Gastroesophageal sphincter (tissue), 4 donors: ENCODE data around the gene SLC38A3. TPM values are rescaled to one million over a fixed set of nuclear protein-coding genes. Genes with fewer than 3 reads are reported as not detected.

Experiments
- ATAC-seq: fragments of 150-250 bp; one replicate; pipeline ENCODE4 v1.9.1; 2016; ENCODE audit warnings: mild to moderate bottlenecking, moderate library complexity
- H3K27ac ChIP-seq, 4 donors: fragments of 200-600 bp; sonication (generic) in 3 of 4; 1 replicate in 3 of 4; 2 replicates in 1 of 4; pipeline ENCODE4 v1.5.1; 2016 to 2019
- H3K27me3 ChIP-seq: fragments of 200-600 bp; sonication (generic); one replicate; pipeline ENCODE4 v1.5.1; 2019
- H3K36me3 ChIP-seq, 2 donors: fragments of 200-600 bp; sonication (generic); one replicate each; pipeline ENCODE4 v1.5.1; 2019; ENCODE audit warnings: control low read depth in 1 of 2
- H3K4me1 ChIP-seq, 3 donors: fragments of 200-600 bp; sonication (generic); 1 replicate in 2 of 3; 2 replicates in 1 of 3; pipeline ENCODE4 v1.5.1; 2016 to 2019; ENCODE audit warnings: control low read depth in 2 of 3
- H3K4me3 ChIP-seq, 2 donors: fragments of 200-600 bp; sonication (generic); one replicate each; pipeline ENCODE4 v1.5.1; 2019; ENCODE audit warnings: mild to moderate bottlenecking in 1 of 2, moderate library complexity in 1 of 2
- H3K9me3 ChIP-seq, 3 donors: fragments of 200-600 bp; sonication (generic); one replicate each; pipeline ENCODE4 v1.5.1; 2017 to 2019; ENCODE audit warnings: control low read depth in 2 of 3
- EP300 ChIP-seq: sonication (generic); formaldehyde crosslinking; IDR thresholded peaks from one replicate; pipeline ENCODE4 v1.6.1; 2017; ENCODE audit warnings: antibody characterized with exemption, mild to moderate bottlenecking
- POLR2A ChIP-seq, 2 donors: fragments of 450-650 bp; IDR thresholded peaks; one replicate each; pipeline ENCODE4 v1.6.1; 2017; ENCODE audit warnings: antibody characterized with exemption in 2 of 2, mild to moderate bottlenecking in 2 of 2, moderate library complexity in 1 of 2
- POLR2AphosphoS5 ChIP-seq: sonication (generic); formaldehyde crosslinking; IDR thresholded peaks from one replicate; pipeline ENCODE4 v1.6.1; 2017; ENCODE audit warnings: antibody characterized with exemption
- WGBS, 2 donors: methylation state at CpG; one replicate each; pipeline ENCODE4 v1.1.5; 2018; ENCODE audit warnings: low coverage in 1 of 2; 5-methylcytosine and 5-hydroxymethylcytosine counted together
- total RNA-seq, 4 donors: library from RNA; depleted of rRNA; stranded (reverse); fragments of >200 nt; gene quantifications; one replicate each; pipeline ENCODE4 v1.1.0, GENCODE V29; 2016
- TF ChIP-seq, protein P1 (sequence below), 4 experiments: fragments of 200-600 bp in 2 of 4; fragments of 450-650 bp in 2 of 4; sonication (generic) in 1 of 4; IDR thresholded peaks; one replicate each; pipeline ENCODE4 v1.5.1; 2017 to 2019; ENCODE audit warnings: antibody characterized with exemption in 4 of 4, mild to moderate bottlenecking in 2 of 4, moderate library complexity in 2 of 4

Gene SLC38A3
- total RNA-seq, 4 donors from 2014 or later = 0.35 TPM; not detected in 2

DNA sequence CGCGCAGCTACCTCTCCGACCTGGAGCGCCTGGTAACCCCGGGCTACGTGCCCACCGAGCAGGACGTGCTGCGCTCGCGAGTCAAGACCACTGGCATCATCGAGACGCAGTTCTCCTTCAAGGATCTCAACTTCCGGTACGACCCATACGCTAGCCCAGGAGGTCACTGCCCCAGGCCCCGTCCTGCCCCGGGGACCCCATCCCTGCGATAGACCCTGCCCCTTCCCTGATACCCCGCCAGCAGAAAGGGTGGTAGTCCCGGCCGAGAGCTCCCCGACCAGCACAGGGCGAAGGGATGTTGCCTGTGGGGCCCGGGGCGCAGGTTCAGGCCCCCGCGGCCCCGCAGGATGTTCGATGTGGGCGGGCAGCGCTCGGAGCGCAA, 11.3 kb upstream of the SLC38A3 start:
- H3K9me3 ChIP-seq = no peaks in the 10 kb centered on the region
- H3K4me1 ChIP-seq = peaks cover 0 to 33% (median 15%) of the 10 kb centered on the region in 3 donors
- TF ChIP-seq POLR2AphosphoS5 = no peak
- TF ChIP-seq EP300 = no peak
- TF ChIP-seq POLR2A (IDR thresholded peaks at IDR 0.05) = no peak
- TF ChIP-seq, protein P1, sequence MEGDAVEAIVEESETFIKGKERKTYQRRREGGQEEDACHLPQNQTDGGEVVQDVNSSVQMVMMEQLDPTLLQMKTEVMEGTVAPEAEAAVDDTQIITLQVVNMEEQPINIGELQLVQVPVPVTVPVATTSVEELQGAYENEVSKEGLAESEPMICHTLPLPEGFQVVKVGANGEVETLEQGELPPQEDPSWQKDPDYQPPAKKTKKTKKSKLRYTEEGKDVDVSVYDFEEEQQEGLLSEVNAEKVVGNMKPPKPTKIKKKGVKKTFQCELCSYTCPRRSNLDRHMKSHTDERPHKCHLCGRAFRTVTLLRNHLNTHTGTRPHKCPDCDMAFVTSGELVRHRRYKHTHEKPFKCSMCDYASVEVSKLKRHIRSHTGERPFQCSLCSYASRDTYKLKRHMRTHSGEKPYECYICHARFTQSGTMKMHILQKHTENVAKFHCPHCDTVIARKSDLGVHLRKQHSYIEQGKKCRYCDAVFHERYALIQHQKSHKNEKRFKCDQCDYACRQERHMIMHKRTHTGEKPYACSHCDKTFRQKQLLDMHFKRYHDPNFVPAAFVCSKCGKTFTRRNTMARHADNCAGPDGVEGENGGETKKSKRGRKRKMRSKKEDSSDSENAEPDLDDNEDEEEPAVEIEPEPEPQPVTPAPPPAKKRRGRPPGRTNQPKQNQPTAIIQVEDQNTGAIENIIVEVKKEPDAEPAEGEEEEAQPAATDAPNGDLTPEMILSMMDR (IDR thresholded peaks at IDR 0.05) = no peak
- ATAC-seq = no peak
- H3K27ac ChIP-seq = no peak overlapping the region
- peaks cover 65% of the 10 kb centered on the region for H3K27me3 ChIP-seq
- H3K4me3 ChIP-seq = no peak overlapping the region
- no peaks in the 10 kb centered on the region for H3K36me3 ChIP-seq
- WGBS, 2 donors = no CpG with 5 or more reads among the region's 34 CpGs

- ATAC-seq = peak; percentile 76
- no peak overlapping the region for H3K27ac ChIP-seq
Measured at GRCh38 chr3:50194128-50194902, 10.8 kb upstream of the SLC38A3 start.

GRCh38 chr3:50194903-50195500, 10.1 kb upstream of the SLC38A3 start:
- WGBS, 2 donors = 40% methylated on average over 1 of the region's 14 CpGs; no CpG with 5 or more reads in 1 of the 2 donors
- no peak overlapping the region for H3K27ac ChIP-seq

More at GRCh38 chr3:50194128-50194902, 10.8 kb upstream of the SLC38A3 start:
- Histone ChIP-seq H3K36me3 (no peaks in the 10 kb centered on the region), H3K9me3 (no peaks in the 10 kb centered on the region), H3K27me3 (peaks cover 69% of the 10 kb centered on the region), H3K4me1 (peaks cover 0 to 28% (median 15%) of the 10 kb centered on the region in 3 donors), H3K4me3 (peak overlapping the region in 1 of 2 donors; percentile 16)
- TF ChIP-seq POLR2AphosphoS5 (no peak), POLR2A (IDR thresholded peaks at IDR 0.05) (no peak)
- TF ChIP-seq, protein P1 (IDR thresholded peaks at IDR 0.05) = peak in 3 of 4 experiments; percentile 86 to 94 (median 90)
- 23% methylated on average over 8 of the region's 70 CpGs; no CpG with 5 or more reads in 1 of the 2 donors for WGBS, 2 donors

GRCh38 chr3:50195501-50196252, 9.4 kb upstream of the SLC38A3 start:
- no CpG with 5 or more reads among the region's 4 CpGs for WGBS, 2 donors
- Histone ChIP-seq H3K4me3 (no peak overlapping the region), H3K4me1 (peaks cover 0 to 28% (median 15%) of the 10 kb centered on the region in 3 donors), H3K27me3 (peaks cover 79% of the 10 kb centered on the region), H3K36me3 (no peaks in the 10 kb centered on the region), H3K27ac (no peak overlapping the region), H3K9me3 (no peaks in the 10 kb centered on the region)
- TF ChIP-seq, protein P1 (IDR thresholded peaks at IDR 0.05) = no peak
- TF ChIP-seq POLR2A (IDR thresholded peaks at IDR 0.05) (no peak), POLR2AphosphoS5 (no peak), EP300 (no peak)
- no peak for ATAC-seq

More at GRCh38 chr3:50194903-50195500, 10.1 kb upstream of the SLC38A3 start:
- H3K4me1 ChIP-seq = peaks cover 0 to 28% (median 15%) of the 10 kb centered on the region in 3 donors
- H3K27me3 ChIP-seq = peaks cover 74% of the 10 kb centered on the region
- H3K9me3 ChIP-seq = no peaks in the 10 kb centered on the region
- peak overlapping the region in 1 of 2 donors; percentile 16 for H3K4me3 ChIP-seq
- ATAC-seq = no peak
- TF ChIP-seq, protein P1 (IDR thresholded peaks at IDR 0.05) = no peak
- TF ChIP-seq POLR2A (IDR thresholded peaks at IDR 0.05) (no peak), POLR2AphosphoS5 (no peak), EP300 (no peak)
- no peaks in the 10 kb centered on the region for H3K36me3 ChIP-seq
